GM12875 (cell line): ENCODE measurements around the gene CD244.
A peak's percentile ranks its signal among the peaks of the same experiment; 100 is the strongest.

ENCODE experiments used
- H3K4me3 ChIP-seq: one replicate; pipeline ENCODE4 v1.5.1; 2011; ENCODE audit warnings: low read depth, low read length, control low read depth
- TF ChIP-seq, protein P1 (sequence below): IDR thresholded peaks from 2 replicates; pipeline ENCODE4 v1.5.1; 2011; ENCODE audit warnings: low read depth, mild to moderate bottlenecking, control low read depth, inconsistent platforms, low read length, moderate library complexity, borderline replicate concordance; ENCODE audit not compliant: insufficient read depth

The CD244 gene

DNA sequence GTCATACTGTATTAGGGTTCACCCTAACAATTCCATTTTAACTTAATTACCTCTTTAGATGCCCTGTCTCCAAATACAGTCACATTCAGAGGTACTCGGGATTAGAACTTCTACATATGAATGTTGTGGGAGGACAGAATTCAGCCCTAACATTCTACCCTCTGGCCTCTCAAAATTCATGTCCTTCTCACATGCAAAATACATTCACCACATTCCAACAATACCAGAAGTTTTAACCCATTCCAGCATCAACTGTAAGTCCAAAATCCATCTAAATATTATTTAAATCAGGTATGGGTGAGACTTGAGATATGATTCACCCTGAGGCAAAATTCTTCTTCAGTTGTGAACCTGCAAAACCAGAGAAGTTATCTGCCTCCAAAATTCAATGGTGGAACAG is 52.2 kb downstream of the CD244 start:
- TF ChIP-seq, protein P1, sequence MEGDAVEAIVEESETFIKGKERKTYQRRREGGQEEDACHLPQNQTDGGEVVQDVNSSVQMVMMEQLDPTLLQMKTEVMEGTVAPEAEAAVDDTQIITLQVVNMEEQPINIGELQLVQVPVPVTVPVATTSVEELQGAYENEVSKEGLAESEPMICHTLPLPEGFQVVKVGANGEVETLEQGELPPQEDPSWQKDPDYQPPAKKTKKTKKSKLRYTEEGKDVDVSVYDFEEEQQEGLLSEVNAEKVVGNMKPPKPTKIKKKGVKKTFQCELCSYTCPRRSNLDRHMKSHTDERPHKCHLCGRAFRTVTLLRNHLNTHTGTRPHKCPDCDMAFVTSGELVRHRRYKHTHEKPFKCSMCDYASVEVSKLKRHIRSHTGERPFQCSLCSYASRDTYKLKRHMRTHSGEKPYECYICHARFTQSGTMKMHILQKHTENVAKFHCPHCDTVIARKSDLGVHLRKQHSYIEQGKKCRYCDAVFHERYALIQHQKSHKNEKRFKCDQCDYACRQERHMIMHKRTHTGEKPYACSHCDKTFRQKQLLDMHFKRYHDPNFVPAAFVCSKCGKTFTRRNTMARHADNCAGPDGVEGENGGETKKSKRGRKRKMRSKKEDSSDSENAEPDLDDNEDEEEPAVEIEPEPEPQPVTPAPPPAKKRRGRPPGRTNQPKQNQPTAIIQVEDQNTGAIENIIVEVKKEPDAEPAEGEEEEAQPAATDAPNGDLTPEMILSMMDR = no peak

DNA sequence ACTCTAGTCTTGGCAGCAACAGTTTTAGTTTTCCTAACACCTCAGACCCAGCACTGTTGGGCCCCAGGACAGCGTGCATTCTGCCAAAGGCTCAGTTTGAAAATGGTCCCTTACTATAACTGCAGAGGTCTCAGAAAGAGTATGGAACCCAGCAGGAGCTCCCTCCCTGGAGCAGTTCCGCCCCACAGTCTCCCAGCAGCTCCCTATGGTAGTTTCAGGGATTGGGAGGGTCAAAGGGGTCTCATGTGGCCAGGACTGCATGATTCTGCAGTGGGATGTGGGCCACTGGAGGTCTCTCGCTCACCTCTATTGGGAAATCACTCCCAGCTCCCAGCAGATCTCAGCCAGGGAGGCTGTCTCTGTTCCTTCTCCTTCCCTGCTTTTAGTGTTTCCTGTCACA is 54.4 kb downstream of the CD244 start:
- TF ChIP-seq, protein P1 = no peak
- no peak overlapping the region for H3K4me3 ChIP-seq

More for the DNA sequence above, 52.2 kb downstream of the CD244 start:
- no peak overlapping the region for H3K4me3 ChIP-seq

DNA sequence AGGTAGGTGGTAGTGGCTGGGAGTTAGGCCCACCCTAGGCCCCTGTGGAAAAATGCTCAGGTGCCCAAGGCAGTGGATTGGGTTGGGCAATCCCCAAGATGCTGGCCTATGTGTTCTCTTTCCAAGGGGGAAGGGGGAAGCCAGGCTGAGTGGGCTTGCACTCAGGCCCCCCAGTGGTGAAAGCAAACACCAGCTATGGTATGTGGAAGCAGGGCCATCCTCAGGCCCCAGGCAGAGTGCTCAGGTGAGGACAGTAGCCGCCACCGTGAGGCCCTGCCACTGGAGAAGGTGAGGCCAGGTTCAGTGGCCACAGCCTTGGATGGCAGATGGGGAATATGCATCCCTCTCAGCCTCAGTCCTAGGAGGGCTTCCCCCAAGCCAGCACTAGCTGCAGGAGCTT is 54.9 kb downstream of the CD244 start:
- H3K4me3 ChIP-seq = no peak overlapping the region
- TF ChIP-seq, protein P1 = 0 out of 2 replicates have a peak, but pooled peaks have one; percentile 2

DNA sequence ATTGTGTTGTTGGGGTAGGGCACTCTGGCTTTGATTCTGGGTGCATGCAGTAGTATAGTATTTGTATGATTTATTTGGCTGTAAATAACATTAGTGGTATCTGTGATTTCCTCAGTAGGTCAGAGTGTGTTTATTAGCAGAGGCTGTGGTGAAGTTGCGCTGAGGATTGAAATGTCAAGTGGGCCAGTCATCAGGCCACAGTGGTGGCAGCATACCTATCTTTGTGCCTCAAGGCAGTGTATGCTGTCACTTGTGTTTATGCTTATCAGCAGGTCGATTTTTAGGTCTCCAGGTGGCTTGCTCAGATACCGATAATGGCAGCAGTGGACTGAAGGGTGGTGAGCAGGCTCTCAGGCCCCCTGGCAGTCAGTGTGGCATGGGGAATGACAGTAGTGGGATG is 55.4 kb downstream of the CD244 start:
- no peak overlapping the region for H3K4me3 ChIP-seq
- TF ChIP-seq, protein P1 = no peak

DNA sequence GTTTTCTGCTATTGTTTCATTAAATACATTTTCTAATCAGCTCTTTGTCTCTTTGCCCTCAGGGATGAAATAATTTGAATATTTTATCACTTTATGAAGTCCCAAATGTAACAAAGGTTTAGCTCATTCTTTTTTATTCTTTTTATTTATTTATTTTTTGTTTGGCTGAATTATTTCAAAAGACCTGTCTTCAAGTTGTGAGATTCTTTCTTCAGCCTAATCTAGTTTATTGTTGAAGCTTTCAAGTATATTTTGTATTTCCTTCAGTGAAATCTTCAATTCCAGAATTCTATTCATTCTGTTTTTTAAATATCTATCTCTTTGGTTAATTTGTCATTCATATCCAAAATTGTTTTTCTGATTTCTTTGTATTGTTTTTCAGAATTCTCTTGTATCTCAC is 55.9 kb downstream of the CD244 start:
- TF ChIP-seq, protein P1 = no peak
- no peak overlapping the region for H3K4me3 ChIP-seq

DNA sequence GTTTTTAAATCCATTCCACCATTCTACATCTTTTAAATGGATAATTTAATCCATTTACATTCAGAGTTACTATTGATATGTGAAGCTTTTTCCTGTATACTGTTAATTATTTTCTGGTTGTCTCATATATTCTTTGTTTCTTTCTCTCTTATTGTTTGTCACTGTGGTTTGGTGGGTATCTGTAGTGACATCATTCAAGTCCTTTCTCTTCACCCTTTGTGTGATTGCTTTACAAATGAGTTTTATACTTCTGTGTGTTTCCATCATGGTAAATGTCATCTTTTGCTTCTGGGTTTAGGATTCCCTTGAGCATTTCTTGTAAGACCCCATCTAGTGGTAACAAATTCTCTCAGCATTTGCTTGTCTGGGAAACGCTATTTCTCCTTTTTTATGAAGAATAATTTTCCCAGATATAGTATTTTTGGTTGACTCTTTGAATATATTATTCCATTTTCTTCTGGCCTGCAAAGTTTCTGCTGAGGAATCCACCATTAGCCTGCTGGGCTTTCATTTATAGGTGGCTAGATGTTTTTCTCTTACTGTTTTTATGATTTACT is 56.5 kb downstream of the CD244 start:
- TF ChIP-seq, protein P1 = no peak
- no peak overlapping the region for H3K4me3 ChIP-seq

DNA sequence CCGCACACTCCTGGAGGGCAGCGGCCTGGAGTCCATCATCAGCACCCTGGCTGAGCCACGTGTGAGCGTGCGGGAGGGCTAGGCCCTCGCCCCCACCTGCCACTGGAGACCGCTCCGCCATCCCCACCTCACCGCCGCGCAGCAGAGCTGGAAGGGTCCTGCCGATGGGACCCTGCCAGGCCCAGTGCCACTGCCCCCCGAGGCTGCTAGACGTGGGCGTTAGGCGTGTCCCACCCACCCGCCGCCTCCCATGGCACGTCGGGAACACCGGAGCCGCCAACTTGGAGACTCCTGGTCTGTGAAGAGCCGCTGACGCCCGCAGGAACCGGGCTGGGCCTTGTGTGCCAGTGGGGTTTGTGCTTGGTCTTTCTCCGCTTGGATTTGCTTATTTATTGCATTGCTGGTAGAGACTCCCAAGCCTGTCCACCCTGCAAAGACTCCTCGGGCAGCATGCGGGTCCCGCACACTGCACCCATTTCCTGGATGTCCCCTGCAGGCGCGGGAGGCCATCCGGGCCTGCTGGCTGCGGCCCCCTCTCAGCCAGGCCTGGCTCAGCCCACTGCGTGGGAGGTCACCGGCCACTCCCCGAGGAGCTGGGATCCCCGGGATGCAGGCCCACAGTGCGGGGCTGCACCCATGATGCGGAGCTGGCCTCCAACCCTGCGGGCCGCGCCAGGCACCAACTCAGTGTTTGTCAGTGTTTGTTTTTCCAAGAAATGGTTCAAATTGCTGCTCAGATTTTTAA is 60.7 kb downstream of the CD244 start:
- no peak overlapping the region for H3K4me3 ChIP-seq
- TF ChIP-seq, protein P1 = no peak
